PC-9 (cell line): ENCODE measurements around the gene LZTFL1. TPM values are rescaled to one million over a fixed set of nuclear protein-coding genes. Genes with fewer than 3 reads are reported as not detected.

ENCODE experiments used
- BruUV-seq: library from RNA; stranded (reverse); fragments of 400-500 nt; replicated peaks from 2 replicates; lab custom pipeline; 2021; lab: Mats Ljungman, UMichigan
- CTCF ChIA-PET: fragments of 300-600 bp; sonication (Branson Sonifier 250); formaldehyde crosslinking; loops from one replicate; lab custom pipeline; 2022; ENCODE audit warnings: antibody characterized with exemption; lab: Charles Lee
- POLR2A ChIA-PET: fragments of 300-600 bp; sonication (Branson Sonifier 250); formaldehyde crosslinking; loops from one replicate; lab custom pipeline; 2022; ENCODE audit warnings: antibody characterized with exemption; ENCODE audit not compliant: unreplicated experiment; lab: Charles Lee
- DNase-seq, 2 experiments: peaks; one replicate each; pipeline versions ENCODE4 v3.0.0 to v3.0.0-alpha.2; 2015 to 2022; ENCODE audit warnings: mixed read lengths in 1 of 2
- H2AFZ ChIP-seq: fragments of 200-600 bp; sonication (generic); 2 replicates; pipeline ENCODE4 v1.8.1; 2017; ENCODE audit warnings: antibody characterized with exemption
- H3F3A ChIP-seq: fragments of 200-600 bp; sonication (generic); 2 replicates; pipeline ENCODE4 v1.8.1; 2017; ENCODE audit warnings: antibody characterized with exemption, mild to moderate bottlenecking, low read depth; ENCODE audit not compliant: insufficient read depth
- H3K27ac ChIP-seq: fragments of 200-600 bp; sonication (generic); 2 replicates; pipeline ENCODE4 v1.6.1; 2016; ENCODE audit warnings: mixed run types
- H3K27me3 ChIP-seq: fragments of 200-600 bp; sonication (generic); 2 replicates; pipeline ENCODE4 v1.6.1; 2016; ENCODE audit warnings: low read depth, mixed run types; ENCODE audit not compliant: insufficient read depth
- H3K36me3 ChIP-seq: fragments of 200-600 bp; sonication (generic); 2 replicates; pipeline ENCODE4 v1.6.1; 2016; ENCODE audit warnings: low read depth, mixed run types
- H3K4me1 ChIP-seq: fragments of 200-600 bp; sonication (generic); replicated peaks from 2 replicates; pipeline ENCODE4 v1.6.1; 2016; ENCODE audit warnings: mixed run types; ENCODE audit not compliant: insufficient read depth
- H3K4me2 ChIP-seq: fragments of 200-600 bp; sonication (generic); 2 replicates; pipeline ENCODE4 v1.6.1; 2017; ENCODE audit warnings: mixed run types
- H3K4me3 ChIP-seq: fragments of 200-600 bp; sonication (generic); 2 replicates; pipeline ENCODE4 v1.6.1; 2016; ENCODE audit warnings: mixed run types
- H3K79me2 ChIP-seq: fragments of 200-600 bp; sonication (generic); 2 replicates; pipeline ENCODE4 v1.6.1; 2017; ENCODE audit warnings: low read depth, mixed run types
- H3K9me2 ChIP-seq: fragments of 200-600 bp; sonication (generic); 2 replicates; pipeline ENCODE4 v1.8.1; 2017; ENCODE audit warnings: mild to moderate bottlenecking; ENCODE audit not compliant: insufficient read depth
- H3K9me3 ChIP-seq: fragments of 200-600 bp; sonication (generic); 2 replicates; pipeline ENCODE4 v1.8.1; 2016; ENCODE audit warnings: low read depth; ENCODE audit not compliant: insufficient read depth
- H4K20me1 ChIP-seq: fragments of 200-600 bp; sonication (generic); 2 replicates; pipeline ENCODE4 v1.8.1; 2017; ENCODE audit not compliant: insufficient read depth
- EZH2 ChIP-seq: fragments of 200-600 bp; sonication (generic); IDR thresholded peaks from 2 replicates; pipeline ENCODE4 v1.8.0; 2017; ENCODE audit warnings: antibody characterized with exemption, low read depth
- intact Hi-C: fragments of 100-400 bp; cut with micrococcal nuclease; formaldehyde crosslinking; loops from one replicate; pipeline ENCODE4 v1.10.0; 2022; ENCODE audit not compliant: unreplicated experiment
- total RNA-seq: library from RNA; stranded (reverse); gene quantifications from 2 replicates; pipeline ENCODE4 v1.2.3, GENCODE V29; 2021
- TF ChIP-seq, protein P1 (sequence below): fragments of 200-600 bp; sonication (generic); conservative IDR thresholded peaks from 2 replicates; pipeline ENCODE4 v1.6.1; 2017; ENCODE audit warnings: mixed run types, antibody characterized with exemption, mild to moderate bottlenecking, moderate library complexity

The LZTFL1 gene
- total RNA-seq, 1 experiment from 2014 or later, result 39.2 TPM

DNA sequence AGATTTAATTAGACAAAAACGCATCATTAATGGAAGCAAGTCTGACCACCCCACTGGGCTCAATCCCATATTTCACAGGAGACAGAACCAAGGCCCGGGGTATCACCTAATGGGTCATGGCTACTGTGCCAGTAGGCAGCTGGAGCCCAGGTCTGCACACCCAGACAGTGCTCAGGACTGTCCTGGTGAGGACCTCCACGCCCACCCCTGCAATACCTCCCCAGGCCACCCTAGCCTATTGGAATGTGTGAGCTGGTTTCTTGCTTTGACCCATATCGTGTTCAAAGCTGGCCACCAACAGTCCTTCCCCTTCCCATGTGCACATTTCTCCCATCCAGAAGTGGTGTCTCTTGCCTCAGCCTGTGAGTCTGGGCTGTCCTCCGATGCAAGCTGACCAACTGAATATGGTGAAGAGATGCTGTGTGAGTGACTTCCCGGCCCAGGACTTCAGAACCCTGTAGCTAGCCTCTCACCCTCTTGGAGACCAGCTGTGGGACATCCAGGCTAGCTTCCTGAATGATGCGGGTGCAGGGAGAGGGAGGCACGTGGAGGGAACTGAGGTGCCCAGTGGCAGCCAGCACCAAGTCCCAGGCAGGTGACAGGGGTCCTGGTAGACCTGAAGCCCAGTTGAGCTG, 64.7 kb downstream of the LZTFL1 start:
- no peak overlapping the region for H2AFZ ChIP-seq
- H3K27me3 ChIP-seq, result no peaks in the 10 kb centered on the region
- H3K79me2 ChIP-seq, result no peaks in the 10 kb centered on the region
- no peak overlapping the region for H3K4me3 ChIP-seq
- intact Hi-C loops, result no loop called here
- no peaks in the 10 kb centered on the region for H3K9me2 ChIP-seq
- H3K4me2 ChIP-seq, result no peak overlapping the region
- H3K9me3 ChIP-seq, result no peaks in the 10 kb centered on the region
- TF ChIP-seq EZH2, result no peak
- TF ChIP-seq, protein P1, sequence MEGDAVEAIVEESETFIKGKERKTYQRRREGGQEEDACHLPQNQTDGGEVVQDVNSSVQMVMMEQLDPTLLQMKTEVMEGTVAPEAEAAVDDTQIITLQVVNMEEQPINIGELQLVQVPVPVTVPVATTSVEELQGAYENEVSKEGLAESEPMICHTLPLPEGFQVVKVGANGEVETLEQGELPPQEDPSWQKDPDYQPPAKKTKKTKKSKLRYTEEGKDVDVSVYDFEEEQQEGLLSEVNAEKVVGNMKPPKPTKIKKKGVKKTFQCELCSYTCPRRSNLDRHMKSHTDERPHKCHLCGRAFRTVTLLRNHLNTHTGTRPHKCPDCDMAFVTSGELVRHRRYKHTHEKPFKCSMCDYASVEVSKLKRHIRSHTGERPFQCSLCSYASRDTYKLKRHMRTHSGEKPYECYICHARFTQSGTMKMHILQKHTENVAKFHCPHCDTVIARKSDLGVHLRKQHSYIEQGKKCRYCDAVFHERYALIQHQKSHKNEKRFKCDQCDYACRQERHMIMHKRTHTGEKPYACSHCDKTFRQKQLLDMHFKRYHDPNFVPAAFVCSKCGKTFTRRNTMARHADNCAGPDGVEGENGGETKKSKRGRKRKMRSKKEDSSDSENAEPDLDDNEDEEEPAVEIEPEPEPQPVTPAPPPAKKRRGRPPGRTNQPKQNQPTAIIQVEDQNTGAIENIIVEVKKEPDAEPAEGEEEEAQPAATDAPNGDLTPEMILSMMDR, result no peak
- no peak overlapping the region for H3K27ac ChIP-seq
- ChIA-PET CTCF (no interaction called here), POLR2A (no interaction called here)
- H3K36me3 ChIP-seq, result no peaks in the 10 kb centered on the region
- no peaks in the 10 kb centered on the region for H4K20me1 ChIP-seq
- peaks cover 9% of the 10 kb centered on the region; the same call in 1 of the 2 replicates for H3K4me1 ChIP-seq
- BruUV-seq, result no TSS peak
- no peaks in the 10 kb centered on the region for H3F3A ChIP-seq
- DNase-seq, result no peak

DNA sequence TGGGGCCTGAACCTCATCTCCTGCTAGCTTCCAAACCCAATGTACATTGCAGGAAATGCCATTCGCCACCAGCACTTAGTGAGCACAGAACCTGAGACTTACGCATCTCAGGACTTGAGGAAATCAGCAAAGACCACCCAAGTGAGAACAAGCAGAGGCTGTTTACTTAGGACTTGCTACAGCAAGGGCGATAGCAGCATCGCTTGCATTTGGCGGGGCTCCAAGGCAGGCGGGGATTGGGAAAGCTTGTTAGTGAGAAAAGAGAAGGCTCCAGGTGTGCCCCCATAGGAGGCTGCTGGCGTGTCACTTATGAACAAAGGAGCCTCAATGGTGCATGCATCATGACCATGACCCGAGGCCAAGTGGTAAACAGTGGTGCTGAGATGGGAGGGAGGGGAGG, 65.3 kb downstream of the LZTFL1 start:
- H3K9me2 ChIP-seq, result no peaks in the 10 kb centered on the region
- no peak overlapping the region for H3K27ac ChIP-seq
- H2AFZ ChIP-seq, result no peak overlapping the region
- TF ChIP-seq, protein P1, result no peak
- no peak for TF ChIP-seq EZH2
- no peak overlapping the region for H3K4me2 ChIP-seq
- no peaks in the 10 kb centered on the region for H3K79me2 ChIP-seq
- no peaks in the 10 kb centered on the region for H4K20me1 ChIP-seq
- intact Hi-C loops, result no loop called here
- POLR2A ChIA-PET, result no interaction called here
- CTCF ChIA-PET, result no interaction called here
- H3K27me3 ChIP-seq, result no peaks in the 10 kb centered on the region
- H3K4me3 ChIP-seq, result no peak overlapping the region
- no peaks in the 10 kb centered on the region for H3F3A ChIP-seq
- H3K9me3 ChIP-seq, result no peaks in the 10 kb centered on the region
- no TSS peak for BruUV-seq
- H3K36me3 ChIP-seq, result no peaks in the 10 kb centered on the region
- H3K4me1 ChIP-seq, result peaks cover 9% of the 10 kb centered on the region; the same call in 1 of the 2 replicates
- no peak for DNase-seq

GRCh38 chr3:45776301-45776595, 65.7 kb downstream of the LZTFL1 start:
- Histone ChIP-seq H3K9me3 (no peaks in the 10 kb centered on the region), H3K4me3 (no peak overlapping the region), H3K79me2 (no peaks in the 10 kb centered on the region), H4K20me1 (no peaks in the 10 kb centered on the region), H3K4me2 (no peak overlapping the region), H3K27me3 (no peaks in the 10 kb centered on the region), H3K36me3 (no peaks in the 10 kb centered on the region), H2AFZ (no peak overlapping the region), H3F3A (no peaks in the 10 kb centered on the region), H3K27ac (no peak overlapping the region), H3K9me2 (no peaks in the 10 kb centered on the region), H3K4me1 (peaks cover 9% of the 10 kb centered on the region; the same call in 1 of the 2 replicates)
- intact Hi-C loops, result no loop called here
- TF ChIP-seq, protein P1, result no peak
- TF ChIP-seq EZH2, result no peak
- POLR2A ChIA-PET, result no interaction called here
- CTCF ChIA-PET, result no interaction called here
- no peak for DNase-seq
- BruUV-seq, result no TSS peak
